GM23338 (cell line): ENCODE results near the gene NMNAT1. TPM values are rescaled to one million over a fixed set of nuclear protein-coding genes. Genes with fewer than 3 reads are reported as not detected.

Source experiments
- ATAC-seq: fragments of 200-7000 bp; cut with Tn5 transposase; 3 replicates; pipeline ENCODE4 v1.9.1; 2020
- DNase-seq: peaks from one replicate; pipeline ENCODE4 v3.0.0-alpha.2; 2015; ENCODE audit warnings: low spot score
- H2AFZ ChIP-seq: fragments of 200-600 bp; sonication (generic); 2 replicates; pipeline ENCODE4 v1.8.0; 2016; ENCODE audit warnings: antibody characterized with exemption, mild to moderate bottlenecking, moderate library complexity
- H3F3A ChIP-seq: fragments of 200-600 bp; sonication (generic); replicated peaks from 2 replicates; pipeline ENCODE4 v1.8.0; 2017; ENCODE audit warnings: antibody characterized with exemption, mixed run types, low read depth
- H3K27ac ChIP-seq: fragments of 200-600 bp; sonication (generic); 2 replicates; pipeline ENCODE4 v1.6.1; 2016; ENCODE audit warnings: low read depth
- H3K27me3 ChIP-seq: fragments of 200-600 bp; sonication (generic); 2 replicates; pipeline ENCODE4 v1.8.0; 2016; ENCODE audit warnings: mild to moderate bottlenecking, mixed run types, moderate library complexity; ENCODE audit not compliant: insufficient read depth
- H3K36me3 ChIP-seq: fragments of 200-600 bp; sonication (generic); 2 replicates; pipeline ENCODE4 v1.8.0; 2016; ENCODE audit warnings: mild to moderate bottlenecking; ENCODE audit not compliant: insufficient read depth
- H3K4me1 ChIP-seq: fragments of 200-600 bp; sonication (generic); 2 replicates; pipeline ENCODE4 v1.8.0; 2016; ENCODE audit warnings: mild to moderate bottlenecking, moderate library complexity; ENCODE audit not compliant: insufficient read depth
- H3K4me2 ChIP-seq: fragments of 200-600 bp; sonication (generic); 2 replicates; pipeline ENCODE4 v1.7.1; 2017; ENCODE audit warnings: mixed run types
- H3K4me3 ChIP-seq: fragments of 200-600 bp; sonication (generic); 2 replicates; pipeline ENCODE4 v1.6.1; 2016; ENCODE audit warnings: mixed run types
- H3K79me2 ChIP-seq: fragments of 200-600 bp; sonication (generic); replicated peaks from 2 replicates; pipeline ENCODE4 v1.8.0; 2017; ENCODE audit warnings: mild to moderate bottlenecking; ENCODE audit not compliant: insufficient read depth
- H3K9me2 ChIP-seq: fragments of 200-600 bp; sonication (generic); 2 replicates; pipeline ENCODE4 v1.8.0; 2017; ENCODE audit not compliant: insufficient read depth
- H4K20me1 ChIP-seq: fragments of 200-600 bp; sonication (generic); replicated peaks from 2 replicates; pipeline ENCODE4 v1.8.0; 2017; ENCODE audit warnings: mild to moderate bottlenecking; ENCODE audit not compliant: insufficient read depth
- H3K27ac Mint-ChIP-seq: 2 replicates; pipeline ENCODE4 v1.8.0; 2020; ENCODE audit warnings: inconsistent platforms, mild to moderate bottlenecking, moderate library complexity, mixed read lengths
- H3K27me3 Mint-ChIP-seq: 3 replicates; pipeline ENCODE4 v1.8.0; 2022; ENCODE audit warnings: low read depth, mild to moderate bottlenecking, moderate library complexity, mixed read lengths, inconsistent platforms; ENCODE audit not compliant: insufficient read depth, poor library complexity
- H3K36me3 Mint-ChIP-seq: 3 replicates; pipeline ENCODE4 v1.8.0; 2021; ENCODE audit warnings: low read depth, mild to moderate bottlenecking, inconsistent platforms, moderate library complexity, mixed read lengths
- H3K4me1 Mint-ChIP-seq: 3 replicates; pipeline ENCODE4 v1.8.0; 2020; ENCODE audit warnings: mild to moderate bottlenecking, inconsistent platforms, mixed read lengths
- H3K4me3 Mint-ChIP-seq: 3 replicates; pipeline ENCODE4 v1.8.0; 2021; ENCODE audit warnings: moderate library complexity, mild to moderate bottlenecking, inconsistent platforms, mixed read lengths
- H3K9me3 Mint-ChIP-seq: 3 replicates; pipeline ENCODE4 v1.8.0; 2020; ENCODE audit warnings: moderate library complexity, mild to moderate bottlenecking, inconsistent platforms, mixed read lengths
- CREB1 ChIP-seq: fragments of 250-450 bp; sonication (Bioruptor Pico); IDR thresholded peaks from 2 replicates; pipeline ENCODE4 v1.5.0; 2020; ENCODE audit warnings: low read depth, mild to moderate bottlenecking, moderate library complexity
- CTCF ChIP-seq, 2 experiments: fragments of 200-600 bp in 1 of 2; sonication (generic) in 1 of 2; conservative IDR thresholded peaks; 2 replicates each; pipeline versions ENCODE4 v1.5.1 to v1.6.1; 2016 to 2017; ENCODE audit warnings: antibody characterized with exemption in 2 of 2, low read depth in 2 of 2, mild to moderate bottlenecking in 2 of 2, moderate library complexity in 1 of 2
- EZH2 ChIP-seq: fragments of 200-600 bp; sonication (generic); IDR thresholded peaks from one replicate; pipeline ENCODE4 v1.8.0; 2017; ENCODE audit warnings: antibody characterized with exemption, mild to moderate bottlenecking, low read depth; ENCODE audit not compliant: unreplicated experiment
- EZH2phosphoT487 ChIP-seq: fragments of 200-600 bp; sonication (generic); IDR thresholded peaks from one replicate; pipeline ENCODE4 v1.8.1; 2018; ENCODE audit warnings: antibody characterized with exemption; ENCODE audit not compliant: unreplicated experiment
- JUNB ChIP-seq: IDR thresholded peaks from one replicate; pipeline ENCODE4 v1.6.1; 2016; ENCODE audit warnings: antibody characterized with exemption; ENCODE audit not compliant: unreplicated experiment
- NANOG ChIP-seq: IDR thresholded peaks from 2 replicates; pipeline ENCODE4 v1.6.1; 2016; ENCODE audit warnings: antibody characterized with exemption, borderline replicate concordance
- POLR2AphosphoS5 ChIP-seq: IDR thresholded peaks from 2 replicates; pipeline ENCODE4 v1.6.1; 2016; ENCODE audit warnings: antibody characterized with exemption, low read depth
- ZNF114 ChIP-seq: fragments of 250-450 bp; sonication (Bioruptor Pico); IDR thresholded peaks from 2 replicates; pipeline ENCODE4 v1.5.0; 2020; ENCODE audit warnings: mild to moderate bottlenecking, moderate library complexity
- ZNF331 ChIP-seq: fragments of 250-450 bp; sonication (Bioruptor Pico); IDR thresholded peaks from 2 replicates; pipeline ENCODE4 v1.5.0; 2020; ENCODE audit warnings: low read depth, mild to moderate bottlenecking, moderate library complexity
- ZNF462 ChIP-seq: fragments of 250-450 bp; sonication (Bioruptor Pico); IDR thresholded peaks from 2 replicates; pipeline ENCODE4 v1.5.0; 2020; ENCODE audit warnings: mild to moderate bottlenecking, moderate library complexity
- polyA plus RNA-seq: library from polyadenylated mRNA; unstranded; fragments of >200 nt; fragmentation: Nextera tagmentation; extraction: Ambion mirVana; gene quantifications from 2 replicates; pipeline ENCODE4 v1.2.1, GENCODE V29; 2016
- total RNA-seq: library from RNA; depleted of rRNA; stranded (reverse); fragments of >200 nt; shearing (Covaris generic); gene quantifications from 2 replicates; pipeline ENCODE4 v1.2.3, GENCODE V29; 2014

NMNAT1 gene
- total and polyA plus RNA-seq, 2 experiments from 2014 or later, result 2.5 to 3.9 TPM

DNA sequence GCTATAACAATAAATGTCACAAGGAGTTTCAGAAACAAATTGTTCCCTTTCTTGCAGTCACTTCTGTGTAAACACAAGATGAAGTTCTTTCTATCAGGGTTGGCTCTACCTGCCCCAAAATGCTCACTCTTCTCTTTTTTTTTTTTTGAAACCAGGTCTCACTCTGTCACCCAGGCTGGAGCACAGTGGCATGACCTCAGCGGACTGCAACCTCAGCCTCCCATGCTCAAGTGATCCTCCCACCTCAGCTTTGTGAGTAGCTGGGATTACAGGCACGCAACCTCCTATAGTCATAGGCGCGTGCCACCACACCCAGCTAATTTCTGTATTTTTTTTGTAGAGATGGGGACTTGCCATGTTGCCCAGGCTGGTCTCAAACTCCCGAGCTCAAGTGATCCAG lies 22.7 kb upstream of the NMNAT1 start:
- H3K4me3 Mint-ChIP-seq, result no peak overlapping the region
- Histone ChIP-seq H3K9me2 (no peaks in the 10 kb centered on the region; the same call in 1 of the 2 replicates), H3K36me3 (no peaks in the 10 kb centered on the region), H3K27me3 (no peaks in the 10 kb centered on the region), H3K79me2 (no peaks in the 10 kb centered on the region), H3K4me2 (no peak overlapping the region), H2AFZ (no peak overlapping the region), H3K4me1 (peaks cover 28% of the 10 kb centered on the region), H4K20me1 (no peaks in the 10 kb centered on the region), H3K27ac (no peak overlapping the region), H3F3A (no peaks in the 10 kb centered on the region), H3K4me3 (no peak overlapping the region)
- no peak for DNase-seq
- peaks cover 2% of the 10 kb centered on the region for H3K27me3 Mint-ChIP-seq
- TF ChIP-seq ZNF462 (CRISPR knock-in tag) (no peak), POLR2AphosphoS5 (no peak), EZH2 (no peak), JUNB (no peak), EZH2phosphoT487 (no peak), CREB1 (CRISPR knock-in tag) (no peak), ZNF331 (CRISPR knock-in tag) (no peak), ZNF114 (CRISPR knock-in tag) (no peak), NANOG (no peak), CTCF (conservative IDR thresholded peaks at IDR 0.05; ENCODE audit: low read depth in 2 of 2) (no peak)
- ATAC-seq, result no peak
- H3K36me3 Mint-ChIP-seq, result no peaks in the 10 kb centered on the region
- H3K9me3 Mint-ChIP-seq, result no peaks in the 10 kb centered on the region
- H3K4me1 Mint-ChIP-seq, result peaks cover 21% of the 10 kb centered on the region
- no peak overlapping the region for H3K27ac Mint-ChIP-seq
